HCT116 (cell line): ENCODE data around the gene NXN.

Experiments
- ATF3 ChIP-seq: IDR thresholded peaks from 2 replicates; pipeline ENCODE4 v1.6.1; 2012
- CEBPB ChIP-seq: IDR thresholded peaks from 2 replicates; pipeline ENCODE4 v1.6.1; 2012; ENCODE audit warnings: low read depth
- CTCF ChIP-seq, 3 experiments: fragments of 200-600 bp in 1 of 3; sonication (generic) in 1 of 3; IDR thresholded peaks in 2 of 3; conservative IDR thresholded peaks in 1 of 3; 2 replicates each; pipeline ENCODE4 v1.5.1; 2012 to 2017; ENCODE audit warnings: low read depth in 2 of 3, low read length in 2 of 3, antibody characterized with exemption in 1 of 3, borderline replicate concordance in 1 of 3, control low read depth in 1 of 3, mild to moderate bottlenecking in 1 of 3, mixed read lengths in 1 of 3, mixed run types in 1 of 3, moderate library complexity in 1 of 3; ENCODE audit not compliant: insufficient read depth in 1 of 3
- EZH2 ChIP-seq: fragments of 200-600 bp; sonication (generic); IDR thresholded peaks from 2 replicates; pipeline ENCODE4 v1.6.1; 2017; ENCODE audit warnings: antibody characterized with exemption, mixed run types
- EZH2phosphoT487 ChIP-seq: fragments of 200-600 bp; IDR thresholded peaks from 2 replicates; pipeline ENCODE4 v1.6.1; 2018; ENCODE audit warnings: antibody characterized with exemption, borderline replicate concordance
- JUND ChIP-seq: IDR thresholded peaks from 2 replicates; pipeline ENCODE4 v1.6.1; 2012
- POLR2A ChIP-seq: IDR thresholded peaks from 2 replicates; pipeline ENCODE4 v1.7.0; 2011; ENCODE audit warnings: borderline replicate concordance; ENCODE audit not compliant: insufficient read depth, insufficient read length; ENCODE audit errors: extremely low read depth
- POLR2AphosphoS5 ChIP-seq: IDR thresholded peaks from 2 replicates; pipeline ENCODE4 v1.6.1; 2011; ENCODE audit warnings: mild to moderate bottlenecking, low read depth, low read length, moderate library complexity
- RAD21 ChIP-seq: IDR thresholded peaks from 2 replicates; pipeline ENCODE4 v1.6.1; 2012; ENCODE audit warnings: low read depth, mild to moderate bottlenecking
- REST ChIP-seq: IDR thresholded peaks from 2 replicates; pipeline ENCODE4 v1.6.1; 2012; ENCODE audit warnings: low read depth
- SP1 ChIP-seq: IDR thresholded peaks from 2 replicates; pipeline ENCODE4 v1.6.1; 2012; ENCODE audit warnings: low read depth
- YY1 ChIP-seq: IDR thresholded peaks from 2 replicates; pipeline ENCODE4 v1.6.1; 2011; ENCODE audit warnings: low read length, low read depth, moderate library complexity, mild to moderate bottlenecking; ENCODE audit not compliant: insufficient replicate concordance; ENCODE audit errors: extremely low read depth
- ZBTB33 ChIP-seq: IDR thresholded peaks from 2 replicates; pipeline ENCODE4 v1.6.1; 2011; ENCODE audit warnings: mild to moderate bottlenecking, low read length, moderate library complexity; ENCODE audit not compliant: insufficient replicate concordance; ENCODE audit errors: extremely low read depth
- ZNF274 ChIP-seq: fragments of 200-500 bp; sonication (Bioruptor generic); IDR thresholded peaks from 2 replicates; pipeline ENCODE4 v1.6.1; 2014; ENCODE audit warnings: mild to moderate bottlenecking, low read depth, low read length, inconsistent platforms

GRCh38 chr17:953767-954166, 25.8 kb downstream of the NXN start:
- TF ChIP-seq REST, result no peak
- TF ChIP-seq RAD21, result no peak
- no peak for TF ChIP-seq EZH2
- no peak for TF ChIP-seq POLR2AphosphoS5
- TF ChIP-seq CTCF (IDR thresholded peaks at IDR 0.05 in 2 of 3, conservative IDR thresholded peaks at IDR 0.05 in 1 of 3; ENCODE audit: borderline replicate concordance in 1 of 3, insufficient read depth in 1 of 3, low read depth in 2 of 3, low read length in 2 of 3), result no peak
- TF ChIP-seq YY1, result no peak
- TF ChIP-seq SP1, result no peak
- TF ChIP-seq EZH2phosphoT487, result no peak
- TF ChIP-seq ZBTB33, result no peak
- no peak for TF ChIP-seq JUND
- no peak for TF ChIP-seq ATF3
- TF ChIP-seq CEBPB, result no peak
- TF ChIP-seq POLR2A, result no peak
- no peak for TF ChIP-seq ZNF274
